IPS DF 6.9 (cell line): ENCODE measurements around the gene SYPL1.

Experiments used
- DNase-seq: peaks from one replicate; pipeline ENCODE4 v3.0.0-alpha.2; 2013; ENCODE audit warnings: low read depth, low spot score
- H3K27ac ChIP-seq: one replicate; pipeline ENCODE4 v1.5.1; 2013; ENCODE audit warnings: low read length, control low read depth
- H3K27me3 ChIP-seq: 2 replicates; pipeline ENCODE4 v1.6.1; 2013; ENCODE audit warnings: mild to moderate bottlenecking, low read length; ENCODE audit not compliant: control insufficient read depth, insufficient read depth
- H3K36me3 ChIP-seq: 2 replicates; pipeline ENCODE4 v1.6.1; 2013; ENCODE audit warnings: low read length; ENCODE audit not compliant: control insufficient read depth, insufficient read depth
- H3K4me1 ChIP-seq: 2 replicates; pipeline ENCODE4 v1.6.1; 2013; ENCODE audit warnings: low read length; ENCODE audit not compliant: control insufficient read depth, insufficient read depth
- H3K4me3 ChIP-seq: 2 replicates; pipeline ENCODE4 v1.5.1; 2013; ENCODE audit warnings: mild to moderate bottlenecking, low read length
- H3K9me3 ChIP-seq: 2 replicates; pipeline ENCODE4 v1.6.1; 2013; ENCODE audit warnings: low read length, inconsistent platforms; ENCODE audit not compliant: control insufficient read depth, insufficient read depth
- WGBS: extraction: QIAGEN DNeasy Blood & Tissue Kit; methylation state at CpG from one replicate; pipeline ENCODE4 v1.1.7; 2013; ENCODE audit warnings: mixed read lengths, missing lambda C conversion rate; ENCODE audit not compliant: insufficient read length, insufficient coverage; 5-methylcytosine and 5-hydroxymethylcytosine counted together

Gene SYPL1

GRCh38 chr7:106092204-106092603 lies 19.9 kb downstream of the SYPL1 start:
- Histone ChIP-seq H3K4me1 (no peaks in the 10 kb centered on the region), H3K27ac (no peak overlapping the region), H3K27me3 (no peaks in the 10 kb centered on the region), H3K36me3 (no peaks in the 10 kb centered on the region), H3K4me3 (no peak overlapping the region), H3K9me3 (no peaks in the 10 kb centered on the region)
- DNase-seq, result no peak
- no CpG with 5 or more reads among the region's 1 CpG for WGBS

- Histone ChIP-seq H3K27me3 (no peaks in the 10 kb centered on the region), H3K4me1 (no peaks in the 10 kb centered on the region), H3K4me3 (no peak overlapping the region), H3K27ac (no peak overlapping the region), H3K36me3 (no peaks in the 10 kb centered on the region), H3K9me3 (no peaks in the 10 kb centered on the region)
- DNase-seq, result no peak
- no CpG with 5 or more reads among the region's 4 CpGs for WGBS
These were observed 22.5 kb downstream of the SYPL1 start for GRCh38 chr7:106089647-106090046.

- Histone ChIP-seq H3K4me1 (no peaks in the 10 kb centered on the region; the same call in 1 of the 2 replicates), H3K27me3 (no peaks in the 10 kb centered on the region), H3K36me3 (no peaks in the 10 kb centered on the region), H3K27ac (no peak overlapping the region), H3K9me3 (no peaks in the 10 kb centered on the region), H3K4me3 (no peak overlapping the region)
- WGBS, result no CpG with 5 or more reads among the region's 1 CpG
- no peak for DNase-seq
These were observed 24.1 kb downstream of the SYPL1 start for GRCh38 chr7:106088014-106088413.

- Histone ChIP-seq H3K4me3 (no peak overlapping the region), H3K9me3 (no peaks in the 10 kb centered on the region), H3K36me3 (no peaks in the 10 kb centered on the region), H3K27me3 (no peaks in the 10 kb centered on the region), H3K27ac (no peak overlapping the region), H3K4me1 (no peaks in the 10 kb centered on the region; the same call in 1 of the 2 replicates)
- WGBS, result no CpG with 5 or more reads among the region's 4 CpGs
- DNase-seq, result no peak
These were observed 26.1 kb downstream of the SYPL1 start for GRCh38 chr7:106086062-106086461.

- H3K4me1 ChIP-seq, result no peaks in the 10 kb centered on the region; the same call in 1 of the 2 replicates
These were observed 27.1 kb downstream of the SYPL1 start for GRCh38 chr7:106085015-106085414.

GRCh38 chr7:106083717-106084116 lies 28.4 kb downstream of the SYPL1 start:
- Histone ChIP-seq H3K4me1 (no peaks in the 10 kb centered on the region; the same call in 1 of the 2 replicates), H3K9me3 (no peaks in the 10 kb centered on the region), H3K4me3 (no peak overlapping the region), H3K36me3 (no peaks in the 10 kb centered on the region), H3K27me3 (no peaks in the 10 kb centered on the region), H3K27ac (no peak overlapping the region)
- WGBS, result no CpG with 5 or more reads among the region's 3 CpGs
- DNase-seq, result no peak

More at GRCh38 chr7:106085015-106085414, 27.1 kb downstream of the SYPL1 start:
- H3K36me3 ChIP-seq, result no peaks in the 10 kb centered on the region
- no peaks in the 10 kb centered on the region for H3K27me3 ChIP-seq
- H3K9me3 ChIP-seq, result no peaks in the 10 kb centered on the region
- H3K27ac ChIP-seq, result no peak overlapping the region
- DNase-seq, result no peak
- H3K4me3 ChIP-seq, result no peak overlapping the region

GRCh38 chr7:106082087-106082854 lies 29.8 kb downstream of the SYPL1 start:
- H3K4me3 ChIP-seq, result no peak overlapping the region
- no peaks in the 10 kb centered on the region for H3K27me3 ChIP-seq
- H3K9me3 ChIP-seq, result no peaks in the 10 kb centered on the region
- WGBS, result no CpG with 5 or more reads among the region's 18 CpGs
- no peaks in the 10 kb centered on the region; the same call in 1 of the 2 replicates for H3K4me1 ChIP-seq
- no peaks in the 10 kb centered on the region for H3K36me3 ChIP-seq
- no peak overlapping the region for H3K27ac ChIP-seq
- no peak for DNase-seq

- Histone ChIP-seq H3K27ac (no peak overlapping the region), H3K27me3 (no peaks in the 10 kb centered on the region), H3K9me3 (no peaks in the 10 kb centered on the region), H3K4me1 (no peaks in the 10 kb centered on the region; the same call in 1 of the 2 replicates), H3K36me3 (no peaks in the 10 kb centered on the region), H3K4me3 (no peak overlapping the region)
- no peak for DNase-seq
- no CpG with 5 or more reads among the region's 6 CpGs for WGBS
These were observed 31.7 kb downstream of the SYPL1 start for GRCh38 chr7:106080300-106080987.

GRCh38 chr7:106076537-106076936 lies 35.6 kb downstream of the SYPL1 start:
- WGBS, result no CpG with 5 or more reads among the region's 2 CpGs
- no peaks in the 10 kb centered on the region for H3K27me3 ChIP-seq
- H3K27ac ChIP-seq, result no peak overlapping the region
- DNase-seq, result no peak
- no peaks in the 10 kb centered on the region for H3K4me1 ChIP-seq
- no peak overlapping the region for H3K4me3 ChIP-seq
- no peaks in the 10 kb centered on the region for H3K36me3 ChIP-seq
- no peaks in the 10 kb centered on the region for H3K9me3 ChIP-seq

- Histone ChIP-seq H3K9me3 (no peaks in the 10 kb centered on the region), H3K27ac (no peak overlapping the region), H3K4me1 (no peaks in the 10 kb centered on the region), H3K36me3 (no peaks in the 10 kb centered on the region), H3K4me3 (no peak overlapping the region), H3K27me3 (no peaks in the 10 kb centered on the region)
- WGBS, result no CpG with 5 or more reads among the region's 2 CpGs
- DNase-seq, result no peak
These were observed 36.2 kb downstream of the SYPL1 start for GRCh38 chr7:106075937-106076336.
